ENCODE data around the gene CACTIN.
"Not testable (repeated sequence)": the region's sequence is repeated elsewhere in the genome, so short reads cannot be mapped to it uniquely, and the experiment has no call there.

CACTIN gene

DNA sequence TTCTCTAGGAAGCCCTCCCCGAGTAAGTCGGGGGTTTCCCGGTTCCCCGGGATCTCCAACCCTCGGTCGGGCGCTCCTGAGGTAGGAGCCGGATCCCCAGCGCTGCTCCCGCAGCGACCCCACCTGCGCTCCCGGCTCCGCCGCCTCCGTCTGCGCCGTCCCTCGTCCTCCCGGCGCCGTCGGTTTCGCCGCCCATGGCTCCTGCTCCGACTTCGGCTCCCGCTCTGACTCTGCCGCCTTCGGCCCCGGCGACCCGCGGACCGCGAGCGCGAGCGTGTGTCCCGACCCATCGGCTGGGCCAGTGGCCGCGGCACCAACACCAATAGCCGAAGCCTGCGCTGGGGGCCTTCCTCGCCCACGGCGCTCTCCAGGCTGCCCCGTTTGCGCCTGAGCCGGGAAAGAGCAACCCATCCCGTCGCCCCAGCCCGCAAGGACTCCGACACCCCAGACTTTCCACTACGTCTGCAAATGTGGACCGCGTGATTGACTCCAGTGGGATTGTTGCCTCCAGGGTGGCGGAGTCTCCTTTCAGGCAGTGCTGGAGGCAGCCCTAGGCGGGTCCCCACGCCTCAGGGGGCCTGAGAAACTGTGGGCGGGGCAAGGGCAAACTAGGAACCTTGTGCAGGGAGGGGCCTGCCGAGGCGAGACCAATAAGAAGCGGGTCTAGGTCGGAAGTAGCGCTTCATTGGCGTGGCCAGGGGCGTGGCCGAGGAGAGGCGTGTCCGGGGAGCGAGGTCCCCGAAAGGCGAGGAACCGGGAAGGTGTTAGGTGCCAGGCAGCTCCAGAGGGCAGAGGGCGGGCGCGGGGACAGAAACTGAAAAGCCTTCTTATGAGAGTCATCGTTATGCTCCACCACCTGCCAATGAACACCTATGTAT is at the start of gene CACTIN:
TSS of gene CACTIN (minus strand) at position 318 of the 878 bp plus-strand sequence. CDS start at position 290, 28 bp downstream.
- DNase-seq: peak; percentile 97

DNA sequence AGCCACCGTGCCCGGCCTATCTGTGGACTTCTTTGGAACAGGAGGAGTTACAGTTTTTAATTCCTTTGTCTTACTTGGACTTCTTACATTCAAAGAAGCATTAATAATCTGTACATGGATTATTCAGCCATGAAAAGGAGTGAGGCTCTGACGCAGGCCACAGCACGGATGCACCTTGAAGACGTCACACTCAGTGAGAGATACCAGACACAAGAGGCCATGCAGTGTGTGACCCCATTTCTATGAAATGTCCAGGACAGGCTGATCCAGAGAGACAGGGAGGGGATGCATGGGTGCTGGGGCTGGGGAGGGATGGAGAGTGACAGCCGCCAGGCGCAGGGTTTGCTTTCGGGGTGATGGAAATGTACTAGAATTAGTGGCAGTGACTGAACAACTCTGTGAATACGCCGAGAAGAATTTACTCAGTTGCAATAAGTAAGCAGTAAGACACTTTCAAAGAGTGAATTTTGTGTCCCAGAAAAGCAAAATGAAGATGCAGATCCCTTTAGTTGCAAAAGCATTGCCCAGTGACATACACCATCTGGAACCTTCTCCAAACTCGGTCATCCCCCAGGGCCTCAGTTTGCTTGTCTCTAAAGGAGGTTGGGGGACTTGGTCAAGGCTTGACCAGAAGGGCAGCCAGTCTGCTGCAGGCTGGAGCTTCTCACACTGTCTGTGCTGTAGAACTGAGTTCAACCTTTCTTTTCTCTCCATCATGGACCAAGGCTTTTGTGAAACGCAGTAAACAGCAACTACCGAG is 48.4 kb upstream of the CACTIN start:
- no peak for DNase-seq

DNA sequence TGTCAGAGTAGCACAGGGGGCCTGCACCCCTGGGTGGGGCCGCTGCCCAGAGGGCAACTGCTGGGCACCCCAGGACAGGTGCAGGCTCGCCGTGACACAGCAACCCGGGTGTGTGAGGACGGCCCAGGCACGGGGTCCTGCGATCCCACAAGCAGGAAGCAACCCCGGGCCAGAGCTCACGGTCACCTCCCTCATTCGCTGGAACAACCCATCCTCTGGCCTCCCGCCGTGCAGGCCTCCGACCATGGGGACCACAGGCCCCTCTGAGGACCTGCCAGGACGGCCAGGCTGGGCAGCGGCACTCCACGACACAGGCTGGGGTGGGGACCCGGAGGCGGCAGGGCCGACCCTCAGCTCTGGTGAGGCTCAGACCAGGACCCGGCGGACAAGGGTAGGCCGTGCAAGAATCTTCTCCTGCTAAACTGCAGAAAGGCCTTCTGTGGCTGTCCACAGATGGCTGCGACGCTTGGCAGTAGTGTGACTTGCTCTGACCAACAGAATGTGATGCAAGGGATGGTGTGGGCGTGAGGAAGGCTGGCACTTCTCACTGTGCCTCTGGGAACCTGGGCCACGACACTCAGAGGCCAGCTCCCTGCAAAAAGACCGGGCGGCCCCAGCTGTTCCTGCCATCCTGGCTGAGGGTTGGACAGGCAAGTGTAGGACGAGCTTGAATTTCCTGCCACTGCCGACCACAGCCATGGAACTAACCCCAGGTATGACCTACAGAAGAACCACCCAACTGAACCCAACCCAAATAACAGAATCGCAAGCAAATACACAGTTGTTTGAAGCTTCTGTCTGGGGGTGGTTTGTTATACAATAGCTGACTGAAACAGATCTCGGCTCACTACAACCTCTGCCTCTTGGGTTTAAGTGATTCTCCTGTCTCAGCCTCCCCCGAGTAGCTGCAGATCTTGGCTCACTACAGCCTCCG is 47.2 kb upstream of the CACTIN start:
- no peak for DNase-seq

DNA sequence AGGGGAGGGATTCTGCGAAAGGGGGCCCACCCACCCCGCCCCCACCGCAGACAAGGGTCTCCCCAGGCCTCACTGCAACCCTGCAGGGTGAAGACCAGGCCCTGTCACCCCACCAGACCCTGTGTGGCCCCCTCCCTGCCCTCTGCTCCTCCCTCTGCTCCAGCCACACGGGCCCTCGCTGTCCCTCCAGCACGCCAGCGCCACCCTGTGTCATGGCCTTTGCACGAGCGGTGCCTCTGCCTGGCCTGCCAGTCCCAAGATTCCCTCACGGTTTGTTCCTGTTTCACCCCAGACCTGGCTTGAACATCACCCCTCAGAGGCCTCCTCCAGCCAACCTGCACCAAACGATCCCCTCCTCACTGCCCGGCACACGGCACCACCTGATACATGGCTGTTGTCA is 46.4 kb upstream of the CACTIN start:
- DNase-seq: no peak

DNA sequence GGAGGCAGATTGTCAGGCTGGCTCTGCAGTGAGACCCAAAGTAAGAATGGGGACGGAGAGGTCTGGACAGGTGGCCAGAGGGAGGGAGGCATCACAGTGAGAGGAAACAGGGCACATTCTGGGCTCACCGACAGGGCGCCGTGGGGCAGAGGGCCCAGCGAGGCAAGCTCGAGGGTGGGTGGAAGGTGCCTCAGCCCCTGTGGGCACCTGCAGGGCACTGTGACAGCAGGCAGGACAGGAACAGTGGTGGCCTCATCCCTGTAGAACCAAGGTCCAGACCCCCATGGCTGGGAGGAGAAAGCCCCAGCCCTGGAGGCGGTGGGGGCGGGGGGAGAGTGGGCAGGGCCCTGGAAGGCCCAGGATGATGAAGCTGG is 46.0 kb upstream of the CACTIN start:
- no peak for DNase-seq

DNA sequence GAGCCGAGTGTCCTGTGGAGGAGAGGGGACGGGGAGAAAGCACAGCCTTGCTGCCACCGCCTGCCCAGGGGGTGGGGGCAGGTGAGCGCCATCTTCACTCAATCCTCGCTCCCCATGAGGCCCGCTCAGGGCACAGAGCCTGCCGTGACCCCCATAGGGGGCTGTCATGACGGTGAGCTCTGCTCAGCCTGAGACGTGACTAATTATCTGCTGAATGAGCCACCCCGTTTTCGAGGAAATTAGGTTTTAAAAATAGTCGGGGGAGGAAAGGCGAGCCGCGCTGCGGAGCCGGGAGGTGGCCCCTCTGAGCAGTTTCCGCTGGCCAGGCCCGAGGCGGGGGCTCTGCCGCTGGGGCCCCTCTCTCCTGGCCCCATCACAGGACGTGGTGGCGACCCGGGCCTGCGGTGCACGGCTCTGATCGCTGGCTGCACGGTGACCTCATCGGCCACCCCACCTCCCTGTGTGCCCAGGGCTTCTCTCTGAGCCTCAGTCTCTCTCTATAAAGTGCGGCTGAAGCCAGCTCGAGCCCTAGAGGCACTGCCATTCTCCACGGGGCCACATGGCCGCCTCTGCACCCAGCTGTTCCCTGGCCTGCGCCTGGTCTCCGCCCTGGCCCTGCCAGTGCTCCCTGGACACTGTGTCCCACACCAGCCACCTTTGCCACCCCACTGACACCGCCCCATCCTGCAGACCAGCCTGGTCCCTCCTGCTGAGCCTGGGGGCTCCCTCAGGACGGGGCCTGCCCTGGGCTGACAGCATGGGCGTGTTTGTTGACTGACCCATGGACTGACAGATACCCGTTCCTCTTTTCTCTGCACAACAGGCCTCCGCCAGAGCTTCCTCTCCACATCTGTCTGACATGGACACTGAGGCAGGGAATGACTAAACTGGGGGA is 45.3 kb upstream of the CACTIN start:
- DNase-seq: peak; percentile 54

DNA sequence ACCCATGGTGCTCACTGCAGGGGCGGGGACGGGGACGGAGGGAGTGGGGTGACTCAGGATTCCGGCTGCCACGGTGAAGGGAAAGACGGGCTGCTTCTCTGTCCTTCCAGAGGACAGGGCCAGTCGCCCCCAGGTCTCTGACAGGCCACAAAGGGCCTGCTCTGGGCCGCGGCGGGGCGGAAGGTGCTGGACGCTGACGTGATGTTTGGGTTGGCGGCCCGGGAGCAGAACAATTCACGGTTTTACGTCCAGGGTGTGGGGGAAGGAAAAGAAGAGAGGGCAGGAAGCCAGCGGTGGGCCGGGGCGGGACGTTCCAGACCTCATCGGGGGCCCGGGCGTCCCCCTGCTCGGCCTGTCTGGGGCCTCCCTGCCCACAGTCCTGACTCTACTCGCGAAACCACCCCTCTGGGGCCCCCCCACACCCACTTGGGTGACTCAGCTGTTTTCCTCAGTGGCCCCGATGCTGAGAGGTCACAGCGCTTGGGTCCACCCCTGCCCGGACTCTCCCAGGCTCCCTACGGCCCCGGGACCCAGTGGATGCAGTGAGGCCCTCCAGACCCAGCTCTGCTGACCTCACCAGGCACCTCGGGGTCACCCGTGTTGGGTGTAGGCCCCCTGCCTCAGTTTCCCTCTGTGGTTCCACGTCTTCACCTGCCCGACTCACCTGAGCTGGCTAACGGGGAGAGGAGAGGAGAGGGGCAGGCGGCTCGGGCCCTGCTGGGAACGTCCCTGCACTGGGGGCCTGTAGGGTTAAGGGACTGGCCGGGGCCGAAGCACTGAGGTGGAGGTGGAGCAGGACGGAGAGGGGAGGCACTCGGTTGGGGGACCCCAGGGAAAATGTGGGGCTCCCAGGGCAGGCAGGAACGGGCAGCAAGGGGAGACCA is 44.4 kb upstream of the CACTIN start:
- DNase-seq: peak; percentile 90

DNA sequence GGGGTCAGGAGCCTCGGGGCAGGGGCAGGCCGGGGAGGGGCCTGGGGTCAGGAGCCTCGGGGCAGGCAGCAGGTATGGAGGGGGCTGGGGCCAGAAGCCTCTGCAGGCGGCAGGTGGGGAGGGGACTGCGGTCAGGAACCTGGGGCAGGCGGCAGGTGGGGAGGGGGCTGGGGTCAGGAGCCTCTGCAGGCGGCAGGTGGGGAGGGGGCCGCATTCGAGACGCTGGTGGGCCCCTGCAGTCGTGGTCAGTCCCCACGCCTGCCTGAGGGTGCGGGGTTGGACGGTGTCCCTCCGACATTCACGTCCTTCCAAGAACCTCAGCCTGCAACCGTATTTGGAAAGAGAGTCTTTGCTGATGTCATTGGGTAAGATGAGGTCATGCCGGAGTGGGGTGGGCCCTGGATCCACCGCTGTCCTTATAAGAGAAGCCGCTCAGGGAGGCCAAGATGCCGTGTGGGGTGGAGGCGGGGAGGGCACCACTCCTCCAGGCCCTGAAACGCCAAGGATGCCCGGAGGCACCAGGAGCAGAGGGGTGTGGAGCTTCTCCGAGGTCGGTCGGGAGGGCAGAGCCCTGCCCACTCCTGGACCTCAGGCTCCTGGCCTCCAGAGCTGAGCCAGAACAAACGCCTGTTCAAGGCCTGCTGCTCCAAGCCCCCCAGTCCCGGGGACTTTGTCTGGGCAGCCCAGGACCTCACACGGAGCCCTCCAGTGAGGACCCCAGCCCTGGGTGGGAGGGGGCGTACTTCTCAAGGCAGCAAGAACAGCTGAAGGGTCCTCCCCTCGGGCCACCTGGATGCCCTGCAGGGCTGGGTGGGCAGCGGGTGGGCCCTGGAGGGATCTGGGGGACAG is 43.6 kb upstream of the CACTIN start:
- DNase-seq: peak; percentile 83

DNA sequence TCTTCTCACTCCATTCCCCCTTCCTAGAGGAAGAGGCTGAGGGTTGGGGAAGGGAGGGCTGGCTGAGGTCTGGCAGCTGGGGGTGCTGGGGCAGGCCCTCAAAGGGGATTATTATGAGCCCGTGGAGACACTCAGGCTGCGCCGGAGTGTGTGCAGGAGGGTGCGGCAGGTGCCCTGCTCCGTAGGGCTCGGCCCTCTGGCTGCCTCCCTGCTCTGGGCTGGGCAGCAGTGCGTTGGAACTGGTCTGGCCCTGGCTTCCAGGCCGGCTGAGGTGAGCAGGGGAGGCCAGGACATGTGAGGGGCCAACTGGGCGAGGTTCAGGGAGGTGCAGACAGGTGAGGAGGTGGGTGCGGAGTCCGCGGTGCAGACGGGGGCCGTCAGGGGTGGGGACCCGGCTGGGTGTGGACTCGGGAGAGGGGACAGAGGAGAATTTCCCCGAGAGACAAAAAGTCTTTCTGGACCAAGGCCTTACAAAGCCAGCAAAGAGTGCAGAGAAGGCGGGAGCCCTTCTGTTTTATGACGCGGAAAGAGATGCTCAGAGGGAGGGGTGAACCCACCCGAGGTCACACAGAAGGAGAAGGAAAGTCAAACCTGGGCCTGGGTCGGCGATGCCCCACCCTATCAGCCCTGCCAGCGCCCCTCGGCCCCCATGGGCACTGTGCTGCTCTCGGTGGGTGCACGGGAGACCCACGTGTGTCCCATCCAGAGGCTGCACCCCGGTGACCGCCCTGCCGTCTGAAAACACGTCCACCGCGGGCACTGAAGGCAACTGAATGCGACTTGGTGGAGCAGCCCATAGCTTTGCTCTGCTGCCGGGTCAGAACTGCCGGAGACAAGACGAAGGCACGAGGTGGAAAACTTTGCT is 42.7 kb upstream of the CACTIN start:
- no peak for DNase-seq

DNA sequence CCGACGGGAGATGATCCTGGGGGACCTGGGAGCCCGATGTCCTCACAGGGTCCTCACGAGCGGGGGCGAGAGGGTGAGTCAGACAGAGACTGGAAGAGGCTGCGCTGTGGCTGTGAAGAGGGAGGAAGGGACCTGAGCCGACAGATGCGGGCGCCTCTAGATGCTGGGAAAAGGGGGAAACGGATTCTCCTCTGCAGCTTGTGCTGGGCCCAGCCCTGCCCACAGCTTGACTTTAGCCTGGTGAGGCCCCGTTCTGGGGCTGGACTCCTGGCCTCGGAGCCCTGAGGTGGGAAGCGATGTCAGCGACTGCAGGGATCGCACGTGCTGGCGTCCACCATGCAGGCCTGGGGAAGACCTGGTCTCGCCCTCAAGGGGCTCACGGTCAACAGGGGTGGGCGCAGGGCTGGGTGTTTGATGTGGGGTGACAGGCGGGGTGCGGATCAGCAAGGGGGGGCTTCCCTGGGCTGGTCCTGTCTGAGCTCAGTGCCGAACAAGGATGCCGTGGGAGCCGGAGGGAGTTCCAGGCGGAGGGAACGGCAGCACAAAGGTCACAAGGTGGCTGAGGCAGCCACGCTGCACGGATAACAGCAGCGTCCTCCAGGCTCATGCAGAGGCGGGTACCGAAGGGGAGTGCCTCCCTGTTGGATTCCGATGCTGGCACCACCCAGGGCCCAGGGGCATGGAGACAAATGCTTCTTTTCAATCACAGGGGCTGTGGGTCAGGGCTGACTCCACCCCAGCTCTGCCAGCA is 41.9 kb upstream of the CACTIN start:
- DNase-seq: peak; percentile 63

DNA sequence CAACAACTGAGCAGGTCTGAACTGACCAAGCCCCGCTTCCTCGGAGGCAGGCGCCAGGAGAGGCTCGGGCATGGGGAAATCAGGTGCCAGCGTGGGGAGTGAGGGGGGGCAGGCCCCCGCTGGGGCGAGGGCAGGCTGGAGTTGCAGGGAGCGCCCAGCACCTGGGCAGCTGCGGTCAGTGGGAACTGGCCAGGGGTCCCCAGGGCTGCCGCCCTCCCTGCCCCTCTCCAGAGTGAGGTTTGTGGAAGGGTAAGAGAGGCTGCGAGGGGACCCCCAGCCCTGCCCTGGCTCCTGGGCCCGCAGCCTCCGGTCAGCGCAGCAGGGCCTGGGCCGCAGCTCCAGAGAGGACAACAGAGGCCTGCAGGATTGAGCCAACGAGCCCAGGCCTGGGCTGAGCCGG is 41.2 kb upstream of the CACTIN start:
- DNase-seq: no peak

DNA sequence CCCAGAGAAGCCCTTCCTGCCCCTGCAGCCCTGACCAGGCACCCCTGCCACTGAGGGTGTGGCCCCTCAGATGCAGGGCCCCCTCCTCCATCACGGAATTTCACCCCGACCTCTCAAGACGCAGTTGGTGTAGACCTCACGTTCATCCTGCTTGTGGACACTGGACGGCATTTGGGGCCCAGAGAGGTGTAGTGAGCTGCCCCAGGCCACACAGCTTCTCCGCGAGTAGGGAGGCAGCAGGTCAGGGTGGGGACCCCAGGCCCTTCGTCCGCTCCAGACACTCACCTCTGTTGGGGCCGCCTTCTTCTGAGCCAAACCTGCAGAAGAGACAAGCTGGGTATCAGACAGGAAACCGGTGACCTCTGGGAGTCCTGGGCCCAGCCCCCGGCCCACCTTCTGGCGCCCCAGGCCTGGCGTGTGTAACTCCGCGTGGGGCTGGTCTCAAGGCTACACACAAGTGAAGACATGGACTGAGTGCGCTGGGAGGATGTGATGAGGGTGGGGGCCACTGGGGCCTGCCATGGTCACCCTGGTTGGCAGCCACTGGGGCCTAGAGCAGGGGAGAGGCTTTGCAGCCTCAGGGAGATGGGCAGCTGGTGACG is 40.5 kb upstream of the CACTIN start:
- no peak for DNase-seq

DNA sequence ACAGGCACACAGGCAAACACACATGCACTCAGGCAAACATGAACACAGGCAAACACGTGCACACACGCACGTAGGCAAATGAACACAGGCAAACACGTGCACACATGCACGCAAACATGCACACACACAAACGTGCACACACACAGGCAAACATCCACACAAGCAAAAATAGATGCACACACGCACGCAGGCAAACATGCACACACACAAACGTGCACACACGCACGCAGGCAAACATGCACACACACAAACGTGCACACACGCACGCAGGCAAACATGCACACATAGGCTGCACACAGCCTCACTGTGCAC is 39.9 kb upstream of the CACTIN start:
- not testable (repeated sequence) for DNase-seq

DNA sequence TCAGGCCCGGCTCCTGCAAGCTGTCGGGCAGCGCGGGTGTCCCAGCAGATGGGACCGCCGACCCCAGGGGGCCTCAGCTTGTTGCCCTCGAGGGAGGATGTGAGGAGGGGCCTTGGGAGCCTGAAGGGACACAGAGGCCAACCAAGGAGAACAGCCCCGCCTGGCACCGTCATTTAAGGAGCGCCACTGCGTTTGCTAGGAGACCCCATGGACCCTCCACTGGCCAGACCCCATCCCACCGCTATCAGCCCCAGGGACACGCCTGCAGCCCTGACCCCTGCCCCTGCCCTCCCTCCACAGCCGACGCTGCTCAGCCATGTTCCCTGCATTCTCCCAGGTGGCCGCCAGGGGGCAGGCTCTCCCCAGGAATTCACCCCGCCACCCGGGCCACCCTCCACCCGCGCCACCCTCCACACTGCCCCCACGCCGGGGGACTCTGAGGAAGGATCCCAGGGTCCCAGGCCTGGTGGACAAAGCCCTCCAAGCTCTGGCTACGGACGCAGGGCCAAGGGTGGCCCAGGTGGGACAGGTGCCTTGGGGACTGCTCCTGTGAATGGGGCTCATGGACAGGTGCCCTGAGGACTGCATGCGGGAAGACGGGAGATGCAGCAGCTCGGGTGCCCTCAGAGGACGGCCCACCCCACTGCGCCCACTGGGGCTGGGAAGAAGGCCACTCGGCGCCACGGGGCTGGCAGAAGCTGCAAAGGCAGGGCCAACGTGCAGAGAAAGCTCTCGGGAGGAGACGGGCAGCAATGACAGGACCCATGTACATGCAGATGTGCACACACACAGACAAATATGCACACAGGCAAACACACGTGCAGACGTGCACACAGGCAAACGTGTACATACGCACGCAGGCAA is 39.3 kb upstream of the CACTIN start:
- peak; percentile 64 for DNase-seq

DNA sequence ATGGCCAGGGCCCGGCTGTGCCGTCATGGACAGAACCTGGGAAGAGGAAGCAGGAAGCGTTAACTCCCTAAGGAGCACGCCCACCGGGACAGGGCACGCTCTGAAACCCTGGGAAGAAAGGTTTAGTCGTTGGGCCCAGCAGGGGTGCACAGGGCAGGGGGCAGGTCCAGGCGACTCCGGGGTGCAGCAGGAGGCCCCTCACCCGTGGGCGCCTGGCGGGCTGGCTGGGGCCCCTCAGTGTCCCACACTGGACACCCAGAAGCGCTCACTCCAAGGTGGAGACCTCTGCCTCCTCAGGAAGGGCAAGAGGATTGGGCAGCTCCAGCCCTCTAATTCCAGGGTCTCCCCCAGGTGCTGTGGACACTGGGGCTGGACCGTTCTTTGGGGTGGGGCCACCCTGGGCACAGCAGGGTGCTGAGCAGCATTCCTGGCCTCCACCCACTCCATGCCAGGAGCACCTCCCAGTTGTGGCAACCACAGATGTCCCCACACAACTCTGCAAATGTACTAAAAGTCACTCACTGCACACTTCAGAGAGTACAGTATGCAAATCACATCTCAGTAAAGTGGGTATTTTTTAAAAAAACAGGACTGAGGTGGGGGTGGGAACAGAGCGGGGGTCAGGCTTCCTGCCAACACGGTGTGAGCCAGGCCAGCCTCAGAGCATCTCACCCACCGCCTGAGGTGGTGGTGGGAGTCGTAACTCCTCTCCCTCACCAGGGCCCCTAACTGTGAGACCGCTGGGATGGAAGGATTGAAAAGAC is 38.5 kb upstream of the CACTIN start:
- DNase-seq: no peak

DNA sequence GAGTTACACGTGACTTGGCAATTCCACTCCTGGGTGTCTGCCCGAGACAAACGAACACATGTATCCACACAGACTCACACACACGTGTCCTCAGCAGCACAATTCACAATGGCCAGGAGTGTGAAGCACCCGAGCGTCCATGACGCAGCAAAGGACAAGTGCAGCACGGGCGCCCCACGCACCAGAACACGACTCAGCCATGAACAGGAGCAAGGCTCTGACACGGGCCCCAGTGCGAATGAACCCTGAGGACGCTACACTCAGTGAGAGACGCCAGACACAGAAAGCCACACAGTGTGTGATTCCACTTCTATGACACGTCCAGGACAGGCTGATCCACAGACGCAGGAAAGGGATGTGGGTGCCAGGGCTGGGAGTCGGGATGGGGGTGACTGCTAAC is 37.2 kb upstream of the CACTIN start:
- DNase-seq: no peak

Data from left hindlimb (tissue), 1 donor.